Ovary (tissue), 3 donors: ENCODE results near the gene RIC3.

Experiments used
- POLR2A ChIP-seq: fragments of 450-650 bp; IDR thresholded peaks from one replicate; pipeline ENCODE4 v1.6.1; 2017; ENCODE audit warnings: antibody characterized with exemption, mild to moderate bottlenecking, moderate library complexity
- TF ChIP-seq, protein P1 (sequence below), 3 donors: fragments of 450-650 bp in 2 of 3; fragments of 200-600 bp in 1 of 3; IDR thresholded peaks; one replicate each; pipeline versions ENCODE4 v1.5.1 to v1.8.0; 2016 to 2022; ENCODE audit warnings: antibody characterized with exemption in 3 of 3, mild to moderate bottlenecking in 1 of 3
- donor health status: DM: no; HTN: no; CAD: no.

DNA sequence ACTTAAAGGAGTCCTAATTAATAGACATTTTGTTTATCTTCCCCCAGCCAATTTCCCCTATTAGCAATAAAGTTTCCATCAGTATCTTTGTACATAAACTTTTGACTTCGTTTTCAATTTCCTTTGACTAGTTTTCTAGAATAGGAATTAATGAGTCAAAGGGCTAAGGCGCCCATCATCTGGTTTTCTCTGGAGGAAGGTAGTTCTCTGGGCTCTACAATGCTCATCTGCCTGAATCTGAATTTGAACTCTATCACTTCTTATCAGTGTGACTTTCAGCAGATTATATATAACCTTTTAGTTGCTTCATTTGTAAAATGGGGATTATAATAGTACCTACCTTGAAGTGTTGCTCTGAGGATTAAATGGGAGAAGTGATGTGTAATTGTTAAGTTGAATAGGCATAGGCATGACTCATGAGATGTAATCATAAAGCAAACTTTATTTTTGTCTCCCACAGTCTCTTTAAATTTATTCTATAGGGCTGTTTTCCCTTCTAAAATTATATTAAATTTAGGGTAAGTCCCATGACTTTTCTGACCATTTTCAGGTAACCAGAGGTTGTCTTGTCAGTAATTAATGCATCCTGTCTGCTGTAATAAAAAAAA, 93.6 kb downstream of the RIC3 start:
- TF ChIP-seq, protein P1, sequence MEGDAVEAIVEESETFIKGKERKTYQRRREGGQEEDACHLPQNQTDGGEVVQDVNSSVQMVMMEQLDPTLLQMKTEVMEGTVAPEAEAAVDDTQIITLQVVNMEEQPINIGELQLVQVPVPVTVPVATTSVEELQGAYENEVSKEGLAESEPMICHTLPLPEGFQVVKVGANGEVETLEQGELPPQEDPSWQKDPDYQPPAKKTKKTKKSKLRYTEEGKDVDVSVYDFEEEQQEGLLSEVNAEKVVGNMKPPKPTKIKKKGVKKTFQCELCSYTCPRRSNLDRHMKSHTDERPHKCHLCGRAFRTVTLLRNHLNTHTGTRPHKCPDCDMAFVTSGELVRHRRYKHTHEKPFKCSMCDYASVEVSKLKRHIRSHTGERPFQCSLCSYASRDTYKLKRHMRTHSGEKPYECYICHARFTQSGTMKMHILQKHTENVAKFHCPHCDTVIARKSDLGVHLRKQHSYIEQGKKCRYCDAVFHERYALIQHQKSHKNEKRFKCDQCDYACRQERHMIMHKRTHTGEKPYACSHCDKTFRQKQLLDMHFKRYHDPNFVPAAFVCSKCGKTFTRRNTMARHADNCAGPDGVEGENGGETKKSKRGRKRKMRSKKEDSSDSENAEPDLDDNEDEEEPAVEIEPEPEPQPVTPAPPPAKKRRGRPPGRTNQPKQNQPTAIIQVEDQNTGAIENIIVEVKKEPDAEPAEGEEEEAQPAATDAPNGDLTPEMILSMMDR (IDR thresholded peaks at IDR 0.05), result no peak
- TF ChIP-seq POLR2A, result no peak
